SIG-M5 (cell line): ENCODE results near the gene PLCL2.

Source experiments
- DNase-seq: peaks from one replicate; lab custom pipeline; 2025; lab: John Stamatoyannopoulos, UW

The PLCL2 gene

GRCh38 chr3:17014284-17014683 lies 129.5 kb downstream of the PLCL2 start:
- DNase-seq = no peak

DNA sequence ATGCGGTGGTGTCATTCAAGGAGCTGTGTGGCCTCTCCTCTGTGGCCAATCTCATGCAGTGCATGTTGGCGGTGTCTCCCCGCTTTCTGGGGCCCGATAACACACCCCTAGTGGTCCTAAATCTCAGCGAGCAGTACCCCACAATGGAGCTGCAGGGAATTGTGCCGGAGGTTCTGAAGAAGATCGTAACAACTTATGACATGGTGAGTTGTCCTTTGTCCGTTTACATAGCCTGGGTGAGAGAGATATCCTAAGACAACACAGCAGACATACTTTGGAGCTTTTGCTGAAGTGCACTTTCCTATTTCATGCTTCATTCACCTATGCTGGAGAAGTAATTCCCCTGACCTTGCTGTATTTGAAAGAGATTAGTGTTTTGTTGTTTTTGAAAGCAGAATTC lies 130.0 kb downstream of the PLCL2 start:
- no peak for DNase-seq

DNA sequence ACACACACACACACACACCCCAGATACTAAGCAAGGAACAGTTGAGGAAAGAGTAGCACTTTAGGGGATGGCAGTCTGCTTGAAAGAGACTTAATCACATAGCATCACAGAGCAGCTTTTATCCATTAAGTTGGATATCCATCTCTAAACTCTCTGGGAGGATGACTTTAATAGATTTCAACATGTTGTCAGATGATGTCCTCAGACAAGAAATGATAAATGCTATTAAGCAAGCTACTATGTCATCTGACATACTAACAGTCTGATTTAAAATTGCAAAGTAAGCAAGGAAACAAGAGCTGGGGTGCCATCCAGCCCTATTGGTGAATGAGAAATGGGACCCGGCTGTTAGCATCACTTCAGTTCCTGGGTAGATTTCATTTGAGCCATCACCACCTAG lies 136.9 kb downstream of the PLCL2 start:
- DNase-seq = no peak

GRCh38 chr3:17023006-17023664 lies 138.4 kb downstream of the PLCL2 start:
- no peak for DNase-seq

- DNase-seq = no peak
Measured at GRCh38 chr3:17025594-17026139, 140.9 kb downstream of the PLCL2 start.

GRCh38 chr3:17027318-17027717 lies 142.6 kb downstream of the PLCL2 start:
- DNase-seq = no peak

- DNase-seq = no peak
Measured at GRCh38 chr3:17028363-17028762, 143.6 kb downstream of the PLCL2 start.

- no peak for DNase-seq
Measured at GRCh38 chr3:17030438-17030837, 145.7 kb downstream of the PLCL2 start.

DNA sequence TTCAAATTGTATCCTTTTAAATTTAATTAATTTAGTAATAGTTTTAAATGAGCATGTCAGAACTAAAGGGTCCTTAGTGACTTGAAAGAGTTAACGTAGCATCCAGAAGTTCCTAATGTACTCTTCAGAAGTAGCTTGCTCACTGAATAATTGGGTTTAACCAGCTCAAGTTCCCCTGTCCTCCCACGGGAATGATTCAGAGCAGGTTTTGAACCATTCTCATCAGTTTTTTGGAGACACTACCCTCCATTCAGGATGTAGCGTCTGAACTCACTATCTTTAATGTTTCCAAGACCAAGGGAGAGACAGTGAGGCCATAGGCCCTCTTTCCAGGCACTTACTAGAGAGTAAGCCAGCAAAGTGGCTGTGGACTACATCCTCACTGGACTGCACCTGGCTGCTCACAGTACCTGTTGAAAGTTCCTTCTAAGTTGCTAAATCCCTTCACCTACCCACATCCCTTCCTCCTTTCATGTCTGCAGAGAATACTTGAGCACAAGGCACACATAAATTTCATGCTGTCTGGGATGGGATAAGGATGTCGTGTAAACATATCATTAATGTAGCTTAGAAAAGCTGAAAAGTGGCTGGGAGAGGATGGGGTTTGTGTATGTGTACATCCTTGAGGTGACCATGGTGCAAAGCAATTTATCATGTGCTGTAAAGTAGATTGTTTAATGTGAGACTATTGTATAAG lies 146.3 kb downstream of the PLCL2 start:
- no peak for DNase-seq

DNA sequence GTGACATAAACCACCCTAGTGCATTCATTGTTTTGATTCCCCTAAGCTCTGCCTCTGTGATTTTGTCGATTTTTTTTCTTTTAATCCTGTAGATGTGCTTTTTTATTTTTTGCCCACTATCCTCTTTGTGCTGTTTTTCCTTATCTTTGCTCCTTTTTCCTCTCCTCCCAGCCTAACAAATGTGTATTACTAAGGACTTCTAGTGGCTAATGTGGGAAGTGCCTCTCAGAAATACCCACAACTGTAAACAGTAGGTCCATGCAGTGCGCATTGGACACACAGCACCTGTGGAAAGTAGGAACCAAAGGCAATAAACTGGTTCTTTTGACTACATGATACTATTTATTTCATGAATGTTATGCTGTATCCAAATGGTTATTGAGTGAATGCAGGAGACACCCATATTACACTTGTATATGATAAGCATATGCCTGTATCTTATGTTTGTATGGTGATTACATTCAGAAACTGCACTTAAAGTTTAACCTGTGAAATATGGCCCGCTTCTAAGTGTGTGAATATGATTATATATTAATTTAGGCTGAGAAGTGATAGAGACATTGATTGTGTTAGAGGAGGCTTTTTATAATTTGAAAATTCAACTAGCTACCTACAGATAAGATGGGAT lies 147.8 kb downstream of the PLCL2 start:
- DNase-seq = no peak

DNA sequence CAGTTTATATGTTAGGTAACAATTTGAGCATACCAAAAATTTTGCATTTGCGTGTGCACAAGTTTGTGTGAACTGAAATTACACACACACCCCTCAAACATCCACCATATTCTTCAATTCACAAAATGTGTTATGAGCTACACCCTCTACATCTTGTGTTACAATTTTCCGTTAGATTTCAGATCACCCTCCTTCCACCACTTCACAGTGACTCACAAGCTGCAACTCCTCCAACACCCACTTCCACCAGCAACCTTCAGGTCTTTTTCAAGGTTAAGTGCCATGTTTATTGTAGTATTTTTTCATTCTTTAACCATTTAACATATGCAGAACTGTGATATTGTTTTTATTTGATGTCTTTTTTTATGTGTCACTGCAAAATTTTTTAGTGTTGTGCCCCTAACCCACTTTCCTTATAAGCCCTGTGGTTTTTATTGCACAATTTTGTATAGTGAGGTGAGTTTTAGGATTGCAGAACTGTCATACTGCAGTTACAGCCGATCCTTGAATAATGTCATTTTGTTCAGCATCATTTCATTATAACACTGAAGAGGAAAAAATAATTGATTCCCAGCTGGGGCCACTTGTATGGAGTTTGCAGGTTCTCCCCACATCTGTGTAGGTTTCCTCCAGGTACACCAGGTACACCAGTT lies 148.9 kb downstream of the PLCL2 start:
- DNase-seq = peak; percentile 44

- no peak for DNase-seq
Measured at GRCh38 chr3:17035033-17035432, 150.3 kb downstream of the PLCL2 start.

DNA sequence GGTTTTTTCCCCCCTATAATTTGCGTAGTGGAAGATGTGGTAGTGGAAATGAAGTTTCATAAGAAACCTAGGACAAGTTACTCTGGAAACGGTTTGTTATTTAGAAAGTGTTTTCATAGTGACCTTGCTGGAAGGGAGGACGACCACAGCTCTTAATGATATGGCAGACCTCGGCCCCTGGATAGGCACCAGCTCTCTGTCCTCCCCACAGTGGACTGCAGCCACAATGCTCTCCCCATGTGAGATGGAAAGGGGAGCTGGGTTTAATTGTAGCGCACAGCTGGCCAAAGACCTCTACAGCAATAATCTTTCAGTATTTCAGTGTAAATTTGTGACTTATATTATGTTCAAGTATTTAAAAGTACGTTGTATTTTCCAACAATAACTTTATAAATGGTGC lies 151.2 kb downstream of the PLCL2 start:
- no peak for DNase-seq

- DNase-seq = no peak
Measured at GRCh38 chr3:17038141-17038540, 153.4 kb downstream of the PLCL2 start.

- DNase-seq = no peak
Measured at GRCh38 chr3:17038900-17039553, 154.3 kb downstream of the PLCL2 start.

DNA sequence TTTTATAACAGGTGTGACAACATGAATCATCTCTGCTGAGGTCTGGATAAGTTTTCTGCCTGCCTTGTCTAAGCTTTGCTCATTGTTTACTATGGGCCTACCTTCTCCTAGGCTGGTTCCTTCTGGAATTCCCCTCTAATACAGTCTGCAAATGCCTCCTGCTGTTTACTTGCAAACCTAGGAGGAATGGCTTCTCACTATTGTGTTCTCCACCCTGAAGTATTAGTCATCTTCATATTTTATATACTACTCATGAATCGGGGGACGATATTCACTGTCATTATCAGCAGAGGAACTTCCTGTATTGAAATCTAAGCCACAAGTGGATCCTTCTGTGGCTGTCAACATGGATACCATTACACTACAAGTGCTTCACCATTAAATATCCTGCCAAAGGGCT lies 154.8 kb downstream of the PLCL2 start:
- DNase-seq = no peak

GRCh38 chr3:17040322-17040989 lies 155.7 kb downstream of the PLCL2 start:
- no peak for DNase-seq

DNA sequence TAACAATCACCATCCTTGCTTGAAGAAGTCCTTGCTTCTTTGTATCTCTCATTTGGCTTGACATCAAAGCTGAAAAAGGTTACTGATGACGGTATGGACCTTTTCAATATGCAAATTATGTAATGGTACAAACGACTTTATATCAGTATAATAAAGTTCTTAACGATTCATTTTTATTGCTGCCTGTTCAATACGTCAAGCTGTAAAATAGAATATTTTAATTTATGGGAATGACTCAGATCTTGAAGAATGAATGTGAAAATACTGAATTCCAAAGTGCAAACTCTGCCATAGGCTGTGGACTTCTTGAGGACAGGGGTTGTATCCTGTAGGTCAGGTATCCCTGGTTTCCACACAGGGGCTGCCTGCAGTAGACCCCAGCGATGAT lies 156.2 kb downstream of the PLCL2 start:
- no peak for DNase-seq

- no peak for DNase-seq
Measured at GRCh38 chr3:17044855-17045254, 160.1 kb downstream of the PLCL2 start.

DNA sequence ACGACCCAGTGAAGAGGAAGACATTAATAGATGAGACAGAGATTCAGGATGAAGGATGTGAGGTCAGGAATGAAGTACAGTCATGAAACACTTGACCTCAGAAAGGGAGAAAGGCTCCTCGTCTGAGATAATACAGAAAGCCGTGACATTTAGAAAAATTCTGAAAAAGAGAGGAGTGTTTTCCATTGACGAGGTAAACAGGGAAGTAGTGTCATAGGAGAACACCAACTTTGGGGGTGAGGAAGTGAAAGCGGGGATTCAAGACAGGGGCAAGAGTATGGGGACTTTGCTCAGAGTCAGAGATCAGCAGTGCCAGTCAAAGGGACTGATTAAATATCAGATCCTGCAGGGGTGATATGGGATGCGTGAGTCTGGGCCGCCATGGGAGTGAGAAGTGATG lies 160.9 kb downstream of the PLCL2 start:
- DNase-seq = no peak

DNA sequence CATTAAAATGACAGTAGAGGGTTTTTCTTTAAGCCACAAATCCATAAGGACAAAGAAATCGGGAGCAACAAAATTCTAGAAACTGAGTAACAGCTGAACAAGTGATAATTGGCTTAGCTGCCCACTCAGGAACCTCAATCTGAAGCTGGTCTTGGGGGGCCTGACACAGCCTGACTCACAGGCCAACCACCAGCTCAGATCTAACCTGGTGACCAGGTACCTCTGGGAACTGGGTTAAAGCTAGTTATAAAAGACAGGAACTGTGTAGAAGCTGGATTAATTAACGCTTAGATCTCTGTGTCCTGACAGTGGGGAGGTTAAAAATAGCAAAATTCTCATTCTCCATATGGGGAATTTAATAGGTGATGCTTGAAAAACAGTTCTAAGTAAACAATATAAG lies 161.9 kb downstream of the PLCL2 start:
- no peak for DNase-seq

GRCh38 chr3:17047162-17047561 lies 162.4 kb downstream of the PLCL2 start:
- DNase-seq = no peak
